NCI-H446 treated with DMSO at 0.1 percent for 48 hours (cell line): ENCODE results near the gene MAPKAP1.
"Not testable (repeated sequence)": the region's sequence is repeated elsewhere in the genome, so short reads cannot be mapped to it uniquely, and the experiment has no call there.

Source experiments
- DNase-seq: peaks from one replicate; lab custom pipeline; 2025; lab: John Stamatoyannopoulos, UW

The MAPKAP1 gene

DNA sequence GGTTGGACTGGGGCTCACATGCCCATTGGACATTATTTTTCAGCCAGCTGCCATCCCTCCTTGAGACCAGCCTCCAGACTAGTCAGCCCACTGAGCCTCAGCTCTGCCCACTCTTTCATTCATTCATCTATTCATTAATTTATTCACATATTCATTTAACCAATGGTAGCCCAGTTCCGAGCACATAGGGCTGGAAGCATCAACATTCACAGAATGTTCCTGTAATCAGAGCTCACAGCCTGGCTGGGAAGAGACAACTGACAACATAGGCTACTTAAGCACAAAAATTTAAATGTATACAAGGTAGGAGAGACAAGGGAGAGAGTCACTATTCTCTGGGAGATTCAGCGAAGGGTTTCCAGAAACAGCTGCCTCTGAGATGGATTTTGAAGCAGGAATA lies 23.2 kb upstream of the MAPKAP1 start:
- DNase-seq, result no peak

DNA sequence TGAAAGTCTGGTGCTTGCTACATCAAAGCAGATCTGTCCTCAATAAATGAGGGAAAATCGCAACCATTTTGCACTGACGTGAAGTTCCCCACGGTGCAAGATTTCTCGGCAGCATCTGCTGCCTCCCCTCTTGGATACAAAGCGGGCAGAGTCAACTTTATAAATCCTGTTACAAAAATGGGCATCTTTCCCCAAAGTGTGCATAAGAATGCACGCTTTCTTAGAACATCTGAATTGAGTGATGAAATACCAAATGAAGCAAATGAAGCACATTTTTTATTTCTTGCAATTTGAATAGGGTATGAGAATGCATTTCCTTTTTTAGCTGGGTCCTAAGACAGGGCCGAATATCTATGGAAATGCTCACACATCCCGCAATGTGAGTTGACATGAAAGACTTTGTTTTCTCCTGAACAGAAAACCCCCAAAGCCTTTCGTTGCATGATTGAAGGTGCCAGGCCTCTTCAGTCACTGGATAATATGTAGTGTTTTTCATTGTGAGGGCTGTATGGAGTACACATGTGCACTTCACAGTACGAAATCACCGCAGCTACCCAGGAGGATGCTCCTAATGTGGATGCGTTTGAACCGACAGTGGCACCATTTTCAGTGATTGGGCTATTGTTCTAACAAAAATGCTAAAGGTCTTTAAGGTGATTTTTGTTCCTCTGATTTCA lies 19.6 kb upstream of the MAPKAP1 start:
- no peak for DNase-seq

GRCh38 chr9:125707472-125707804 lies 430 bp upstream of the MAPKAP1 start:
- DNase-seq, result no peak

DNA sequence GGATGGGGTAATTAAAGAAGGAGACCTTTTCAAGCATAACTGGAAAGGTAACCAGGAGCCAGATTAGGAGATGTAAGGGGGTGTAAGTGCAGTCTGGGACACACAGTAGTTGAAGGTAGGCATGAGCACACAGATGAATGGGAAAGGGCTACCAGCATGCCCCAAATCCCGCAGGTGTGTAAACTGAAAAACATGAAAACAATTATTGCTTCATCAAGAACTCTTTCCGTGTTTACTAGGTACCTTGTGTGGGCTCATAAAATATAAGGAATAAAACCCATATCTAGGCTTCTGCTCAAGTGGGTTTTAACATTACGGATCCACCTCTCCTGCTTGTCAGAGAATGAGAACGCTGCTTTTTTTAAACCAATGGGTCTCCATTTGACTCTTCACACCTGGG lies 1.1 kb downstream of the MAPKAP1 start:
- no peak for DNase-seq

DNA sequence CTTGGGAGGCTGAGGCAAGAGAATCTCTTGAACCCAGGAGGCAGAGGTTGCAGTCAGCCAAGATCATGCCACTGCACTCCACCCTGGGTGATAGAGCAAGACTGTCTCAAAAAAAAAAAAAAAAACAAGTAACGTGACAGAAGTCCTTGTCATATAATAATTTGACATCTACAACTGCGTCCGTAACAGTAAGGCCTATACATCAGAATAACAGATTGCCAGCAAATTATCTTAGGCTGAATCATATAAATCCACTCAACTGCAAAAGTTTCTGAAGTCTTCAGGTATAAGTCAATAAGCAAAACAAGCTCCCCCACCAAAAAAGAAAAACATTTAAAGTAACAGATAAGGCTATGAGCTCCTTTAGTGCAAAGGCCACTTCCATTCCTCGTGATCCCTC lies 3.3 kb downstream of the MAPKAP1 start:
- no peak for DNase-seq

DNA sequence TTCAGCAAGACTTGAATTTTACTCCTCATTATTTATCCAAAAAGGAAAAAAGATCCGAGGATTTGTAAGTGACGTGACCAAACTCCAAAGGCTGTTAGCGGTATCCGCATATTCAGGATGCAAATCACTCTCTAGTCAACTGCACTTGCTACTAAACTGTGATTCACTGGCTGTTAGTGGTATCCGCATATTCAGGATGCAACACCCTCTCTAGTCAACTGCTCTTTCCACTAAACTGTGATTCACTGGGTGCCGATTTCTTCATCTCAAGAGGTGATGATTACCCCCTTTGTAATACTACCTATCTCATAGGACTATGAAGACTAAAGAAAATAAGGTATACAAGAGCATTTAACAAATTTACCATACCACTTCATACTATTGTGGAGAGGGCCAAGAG lies 5.7 kb downstream of the MAPKAP1 start:
- DNase-seq, result no peak

DNA sequence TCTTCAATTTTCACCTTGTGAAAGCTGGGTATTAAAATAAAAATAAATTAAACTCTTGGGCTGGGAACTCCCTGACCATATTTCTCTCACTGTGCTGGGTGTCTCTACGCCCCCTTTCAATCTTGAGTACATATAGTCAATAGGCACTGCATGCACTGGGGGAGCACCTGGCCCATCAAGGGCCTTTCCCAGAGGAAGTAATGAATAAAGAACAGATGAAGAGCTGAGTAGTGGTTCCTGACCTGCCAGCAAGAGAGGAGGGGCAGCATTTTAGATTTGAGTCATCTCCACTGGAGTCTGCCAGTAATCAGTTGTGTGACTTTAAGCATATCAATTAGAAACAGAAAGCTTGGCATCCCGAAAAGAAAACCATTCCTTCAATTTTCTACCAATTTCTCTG lies 6.2 kb downstream of the MAPKAP1 start:
- no peak for DNase-seq

- no peak for DNase-seq
These were observed 7.1 kb downstream of the MAPKAP1 start for GRCh38 chr9:125699870-125700269.

GRCh38 chr9:125696106-125696647 lies 10.8 kb downstream of the MAPKAP1 start:
- DNase-seq, result no peak

DNA sequence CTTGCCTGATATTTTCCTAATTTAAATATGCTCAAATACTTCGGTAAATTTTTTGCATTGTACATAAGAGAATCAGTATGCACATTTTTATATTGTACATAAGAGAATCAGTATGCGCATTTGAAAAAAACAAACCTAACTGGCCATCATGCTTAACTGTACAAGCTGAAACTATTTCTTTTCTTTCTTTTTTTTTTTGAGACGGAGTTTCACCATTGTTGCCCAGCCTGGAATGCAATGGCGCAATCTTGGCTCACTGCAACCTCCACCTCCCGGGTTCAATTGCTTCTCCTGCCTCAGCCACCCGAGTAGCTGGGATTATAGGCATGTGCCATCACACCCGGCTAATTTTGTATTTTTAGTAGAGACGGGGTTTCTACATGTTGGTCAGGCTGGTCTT lies 11.5 kb downstream of the MAPKAP1 start:
- not testable (repeated sequence) for DNase-seq

- no peak for DNase-seq
These were observed 12.5 kb downstream of the MAPKAP1 start for GRCh38 chr9:125694478-125694877.

DNA sequence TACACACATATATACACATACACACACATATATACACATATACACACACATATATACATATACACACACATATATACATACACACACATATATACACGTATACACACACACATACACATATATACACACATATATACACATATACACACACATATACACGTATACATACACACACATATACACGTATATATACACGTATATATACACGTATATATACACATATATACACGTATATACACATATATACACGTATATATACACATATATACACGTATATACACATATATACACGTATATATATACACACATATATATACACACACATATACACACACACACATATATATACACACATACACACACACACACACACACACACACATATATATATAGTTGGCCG lies 13.5 kb downstream of the MAPKAP1 start:
- DNase-seq, result not testable (repeated sequence)

DNA sequence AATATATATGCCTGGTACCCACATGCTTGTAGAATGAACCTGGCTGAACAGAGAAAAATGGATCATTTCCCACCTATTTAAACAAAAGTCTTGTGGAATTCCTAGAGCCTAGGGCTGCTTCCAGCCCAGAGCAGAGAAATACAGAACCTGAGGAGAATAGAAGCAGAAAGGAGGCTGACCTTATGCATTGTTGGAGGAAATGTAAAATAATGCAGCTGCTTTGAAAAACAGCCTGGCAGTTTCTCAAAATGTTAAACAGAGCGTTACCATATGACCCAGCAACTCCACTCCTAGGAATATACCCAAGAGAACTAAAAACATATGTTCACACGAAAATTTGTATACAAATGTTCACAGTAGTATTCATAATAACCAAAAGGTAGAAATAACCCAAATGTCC lies 15.1 kb downstream of the MAPKAP1 start:
- no peak for DNase-seq

DNA sequence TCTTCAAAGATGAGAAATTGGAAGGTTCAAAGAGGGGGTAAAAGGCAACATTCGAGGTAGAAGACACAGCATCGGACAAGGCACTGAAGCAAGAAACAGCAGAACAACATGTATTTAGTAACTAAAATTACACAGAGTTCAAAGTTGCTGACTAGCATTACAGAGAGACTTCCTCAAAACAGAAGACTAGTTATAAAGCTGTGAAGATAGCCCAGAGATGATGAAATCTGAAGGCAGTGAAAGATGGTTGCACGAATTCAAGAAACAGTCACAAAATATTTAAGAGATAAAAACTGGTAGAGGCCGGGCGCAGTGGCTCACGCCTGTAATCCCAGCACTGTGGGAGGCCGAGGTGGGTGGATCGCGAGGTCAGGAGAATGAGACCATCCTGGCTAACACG lies 16.3 kb downstream of the MAPKAP1 start:
- no peak for DNase-seq

GRCh38 chr9:125687163-125687863 lies 19.7 kb downstream of the MAPKAP1 start:
- no peak for DNase-seq

DNA sequence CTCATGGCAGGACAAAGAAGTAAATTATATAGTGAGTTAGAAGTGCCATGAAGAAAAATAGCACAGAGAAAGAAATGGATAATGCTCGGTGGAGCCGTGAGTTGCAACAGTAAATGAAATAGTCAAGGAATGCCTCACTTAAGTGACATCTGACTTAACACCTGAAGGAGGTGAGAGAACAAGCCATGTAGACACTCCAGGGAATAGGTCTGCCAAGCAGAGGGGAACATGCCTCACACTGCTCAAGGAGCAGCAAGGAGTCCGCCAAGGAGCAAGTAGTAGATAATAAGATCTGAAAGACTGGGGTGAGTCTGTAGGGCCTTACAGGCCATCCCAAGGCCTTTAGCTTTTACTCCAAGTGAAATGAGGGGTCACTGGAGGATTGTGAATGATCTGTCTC lies 21.8 kb downstream of the MAPKAP1 start:
- DNase-seq, result no peak

DNA sequence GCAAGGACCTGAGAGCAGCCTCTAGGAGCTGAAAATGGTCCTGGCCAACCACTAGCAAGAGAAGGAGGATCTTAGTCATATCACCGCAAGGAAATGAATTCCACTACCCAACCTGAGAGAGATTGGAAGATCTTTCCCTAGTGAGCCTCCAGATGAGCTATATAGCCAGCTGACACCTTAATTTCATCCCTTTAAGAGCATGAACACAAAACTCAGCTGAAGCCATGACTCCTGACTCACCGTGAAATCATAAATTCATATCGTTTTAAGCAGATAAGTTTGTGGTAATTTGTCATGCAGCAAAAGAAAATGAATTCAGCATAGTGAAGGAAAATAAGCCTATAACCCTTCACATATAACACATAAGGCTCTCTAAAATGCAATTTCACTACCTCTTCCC lies 23.5 kb downstream of the MAPKAP1 start:
- no peak for DNase-seq

DNA sequence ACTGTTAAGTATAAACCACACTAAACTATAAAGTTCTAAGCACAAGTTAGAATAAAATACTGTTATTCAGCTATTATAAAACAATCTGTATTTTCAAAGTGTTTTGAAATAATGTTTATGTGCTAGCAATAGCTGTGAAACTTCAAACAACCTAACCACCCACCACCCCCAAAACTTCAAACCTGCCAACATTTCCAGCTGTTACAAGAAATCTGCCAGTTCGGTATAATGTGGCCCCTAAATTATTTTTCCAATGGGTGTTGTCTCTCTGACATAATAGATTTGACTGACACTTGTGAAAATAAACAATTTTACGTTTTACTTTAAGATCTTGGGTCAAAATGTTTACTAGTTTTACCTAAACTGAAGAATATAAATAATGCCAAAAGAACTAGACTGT lies 24.7 kb downstream of the MAPKAP1 start:
- DNase-seq, result no peak

- DNase-seq, result no peak
These were observed 25.4 kb downstream of the MAPKAP1 start for GRCh38 chr9:125681657-125682056.

GRCh38 chr9:125681086-125681622 lies 25.9 kb downstream of the MAPKAP1 start:
- DNase-seq, result no peak

DNA sequence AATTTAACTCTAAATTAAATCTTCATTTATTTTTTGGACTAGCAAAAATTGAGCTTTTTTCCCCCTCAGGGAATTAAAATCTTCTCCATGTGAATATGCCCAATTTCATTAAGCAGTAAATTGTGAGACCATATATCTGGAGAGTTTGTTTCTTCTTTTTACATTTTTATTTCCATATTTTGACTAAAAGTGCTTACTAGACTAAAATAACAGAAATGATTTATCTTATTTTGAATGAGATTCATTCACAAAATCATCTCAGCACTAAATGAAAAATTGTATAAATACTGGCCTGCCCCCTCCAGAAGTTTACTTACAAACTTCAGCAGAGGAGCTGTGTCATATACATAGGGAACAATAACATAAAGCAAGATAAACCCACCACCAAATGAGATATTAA lies 26.6 kb downstream of the MAPKAP1 start:
- no peak for DNase-seq

DNA sequence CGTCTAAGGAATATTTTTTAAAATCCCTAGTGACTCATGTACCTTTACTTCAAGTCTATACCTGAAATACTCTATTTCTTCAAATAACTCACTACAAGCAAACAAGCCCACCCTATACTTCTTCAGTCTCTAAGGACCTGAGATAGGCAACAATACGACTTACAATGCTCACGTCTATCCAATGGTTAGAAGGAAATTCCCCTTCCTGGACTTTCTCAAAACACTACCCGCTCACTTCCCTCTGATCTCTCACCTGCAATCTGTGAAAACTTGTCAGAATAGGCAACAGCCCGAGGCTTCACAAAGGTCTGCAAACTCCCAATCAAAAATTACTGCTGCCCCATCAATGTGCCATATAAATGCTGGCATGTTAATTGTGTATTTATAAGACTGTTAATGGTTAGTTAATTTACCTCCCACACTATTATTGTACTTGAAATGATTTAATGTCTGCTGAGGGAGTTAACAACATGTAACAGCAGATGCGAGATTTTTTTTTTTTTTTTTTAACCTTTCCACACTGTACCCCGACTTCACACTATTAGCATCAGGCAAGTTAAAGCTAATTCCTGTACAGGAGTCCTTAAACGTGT lies 27.3 kb downstream of the MAPKAP1 start:
- no peak for DNase-seq
